ENCODE results near the gene AMY1C. TPM values are rescaled to one million over a fixed set of nuclear protein-coding genes. Genes with fewer than 3 reads are reported as not detected.

AMY1C gene
- total RNA-seq, 5 donors from 2014 or later (not counting 1 experiment from before 2014, with no cell fraction given), result not detected

- Mint-ChIP-seq H3K4me1 (no peaks in the 10 kb centered on the region), H3K36me3 (no peaks in the 10 kb centered on the region), H3K27ac (no peak overlapping the region), H3K9me3 (peaks cover 3 to 16% (median 6%) of the 10 kb centered on the region in 3 donors), H3K4me3 (no peak overlapping the region), H3K27me3 (no peaks in the 10 kb centered on the region)
- Histone ChIP-seq H3K9me3 (no peaks in the 10 kb centered on the region), H3K36me3 (ENCODE audit: control insufficient read depth in 2 of 2, extremely low read depth in 1 of 2, insufficient read depth in 1 of 2, low read length in 1 of 2) (no peaks in the 10 kb centered on the region), H3K4me1 (ENCODE audit: control insufficient read depth in 1 of 2, extremely low read depth in 1 of 2, insufficient read depth in 2 of 2, low read length in 2 of 2) (no peaks in the 10 kb centered on the region), H3K27ac (ENCODE audit: low read length) (no peak overlapping the region), H3K27me3 (replicated peaks in 1 of 2; ENCODE audit: control insufficient read depth in 2 of 2, extremely low read depth in 1 of 2, insufficient read depth in 2 of 2, low read length in 1 of 2) (no peaks in the 10 kb centered on the region), H3K4me3 (ENCODE audit: control insufficient read depth in 1 of 2, extremely low read depth in 1 of 2, low read length in 1 of 2) (no peak overlapping the region)
- 40% methylated on average over 1 of the region's 4 CpGs for WGBS (ENCODE audit: insufficient coverage)
- DNase-seq, result no peak
- no peak for ATAC-seq (replicated peaks in 1 of 4)
- CTCF ChIA-PET, result no interaction called here
- POLR2A ChIA-PET, result no interaction called here
Observed at GRCh38 chr1:103783944-103784377, 34.3 kb downstream of the AMY1C start.

DNA sequence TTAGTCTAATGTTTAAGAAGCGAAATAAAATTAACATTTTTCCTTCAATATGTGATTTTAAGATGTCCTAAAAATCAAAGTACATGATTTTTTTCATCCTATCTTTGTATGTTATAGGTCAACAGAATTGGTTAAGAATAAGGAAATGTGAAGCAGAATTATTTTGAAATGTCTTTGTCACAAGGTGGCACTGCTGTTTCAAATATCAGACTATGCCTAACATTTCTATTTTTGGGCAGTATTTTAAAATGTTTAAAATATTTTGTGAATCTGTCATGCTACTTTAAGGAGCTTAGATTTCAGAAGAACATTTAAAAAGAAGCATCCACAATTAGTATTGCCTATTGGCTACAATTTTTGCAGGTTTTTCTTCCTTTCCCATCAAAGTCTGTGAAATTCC, 38.7 kb downstream of the AMY1C start:
- Histone ChIP-seq H3K27ac (ENCODE audit: low read length) (no peak overlapping the region), H3K27me3 (replicated peaks in 1 of 2; ENCODE audit: control insufficient read depth in 2 of 2, extremely low read depth in 1 of 2, insufficient read depth in 2 of 2, low read length in 1 of 2) (no peaks in the 10 kb centered on the region), H3K9me3 (no peaks in the 10 kb centered on the region), H3K36me3 (ENCODE audit: control insufficient read depth in 2 of 2, extremely low read depth in 1 of 2, insufficient read depth in 1 of 2, low read length in 1 of 2) (no peaks in the 10 kb centered on the region), H3K4me1 (ENCODE audit: control insufficient read depth in 1 of 2, extremely low read depth in 1 of 2, insufficient read depth in 2 of 2, low read length in 2 of 2) (no peaks in the 10 kb centered on the region), H3K4me3 (ENCODE audit: control insufficient read depth in 1 of 2, extremely low read depth in 1 of 2, low read length in 1 of 2) (no peak overlapping the region)
- Mint-ChIP-seq H3K9me3 (peaks cover 3 to 11% (median 9%) of the 10 kb centered on the region in 3 donors), H3K27me3 (no peaks in the 10 kb centered on the region), H3K36me3 (no peaks in the 10 kb centered on the region), H3K4me3 (no peak overlapping the region), H3K4me1 (no peaks in the 10 kb centered on the region), H3K27ac (no peak overlapping the region)
- WGBS (ENCODE audit: insufficient coverage), result no CpG with 5 or more reads among the region's 1 CpG
- POLR2A ChIA-PET, result no interaction called here
- ATAC-seq (replicated peaks in 1 of 4) (no peak), DNase-seq (no peak)
- CTCF ChIA-PET, result no interaction called here

GRCh38 chr1:103790172-103790571, 40.5 kb downstream of the AMY1C start:
- H3K4me1 Mint-ChIP-seq, result no peaks in the 10 kb centered on the region
- no peak overlapping the region for H3K4me3 Mint-ChIP-seq
- peaks cover 7 to 12% (median 9%) of the 10 kb centered on the region in 3 donors for H3K9me3 Mint-ChIP-seq

More at GRCh38 chr1:103790172-103790571, 40.5 kb downstream of the AMY1C start:
- Histone ChIP-seq H3K4me1 (ENCODE audit: control insufficient read depth in 1 of 2, extremely low read depth in 1 of 2, insufficient read depth in 2 of 2, low read length in 2 of 2) (no peaks in the 10 kb centered on the region), H3K36me3 (ENCODE audit: control insufficient read depth in 2 of 2, extremely low read depth in 1 of 2, insufficient read depth in 1 of 2, low read length in 1 of 2) (no peaks in the 10 kb centered on the region), H3K4me3 (ENCODE audit: control insufficient read depth in 1 of 2, extremely low read depth in 1 of 2, low read length in 1 of 2) (no peak overlapping the region), H3K27me3 (replicated peaks in 1 of 2; ENCODE audit: control insufficient read depth in 2 of 2, extremely low read depth in 1 of 2, insufficient read depth in 2 of 2, low read length in 1 of 2) (no peaks in the 10 kb centered on the region), H3K27ac (ENCODE audit: low read length) (no peak overlapping the region), H3K9me3 (no peaks in the 10 kb centered on the region)
- H3K36me3 Mint-ChIP-seq, result no peaks in the 10 kb centered on the region
- POLR2A ChIA-PET, result no interaction called here
- H3K27ac Mint-ChIP-seq, result no peak overlapping the region
- no peak for ATAC-seq (replicated peaks in 1 of 4)
- WGBS (ENCODE audit: insufficient coverage), result no CpG with 5 or more reads among the region's 2 CpGs
- CTCF ChIA-PET, result no interaction called here
- H3K27me3 Mint-ChIP-seq, result no peaks in the 10 kb centered on the region
- no peak for DNase-seq

Other genes starting within 250 kb of the AMY1C start
- gene RNPC3, start 224.2 kb upstream of the AMY1C start, total RNA-seq, result 10 to 100 TPM; 49.9 to 63.4 (median 54.5) TPM
- 10 to 100 TPM; 35.4 to 44.4 (median 42.2) TPM for gene AMY2B, start 178.3 kb upstream of the AMY1C start, total RNA-seq
- gene AMY2A, start 132.5 kb upstream of the AMY1C start, total RNA-seq, result 1 to 10 TPM in 1 of 5 donors, under 1 TPM in 2, not detected in 2; 0.82 to 1.6 (median 0.98) TPM
- not detected for gene AMY1A, start 94.1 kb upstream of the AMY1C start, total RNA-seq
- gene AMY1B, start 53.7 kb upstream of the AMY1C start, total RNA-seq, result not detected

Data from T-cell (primary cell).